SK-N-MC (cell line): ENCODE data around the gene MCEMP1.

ENCODE experiments used
- EZH2 ChIP-seq: fragments of 200-600 bp; sonication (generic); IDR thresholded peaks from one replicate; pipeline ENCODE4 v1.6.1; 2017; ENCODE audit warnings: antibody characterized with exemption
- FOXP2 ChIP-seq: optimal IDR thresholded peaks from 2 replicates; pipeline ENCODE3; 2011; ENCODE audit warnings: mild to moderate bottlenecking, moderate library complexity; ENCODE audit not compliant: insufficient read depth; ENCODE audit errors: extremely low read length, control extremely low read depth
- POLR2AphosphoS5 ChIP-seq: IDR thresholded peaks from 2 replicates; pipeline ENCODE4 v1.6.1; 2012; ENCODE audit warnings: mild to moderate bottlenecking, low read depth, low read length, borderline replicate concordance

DNA sequence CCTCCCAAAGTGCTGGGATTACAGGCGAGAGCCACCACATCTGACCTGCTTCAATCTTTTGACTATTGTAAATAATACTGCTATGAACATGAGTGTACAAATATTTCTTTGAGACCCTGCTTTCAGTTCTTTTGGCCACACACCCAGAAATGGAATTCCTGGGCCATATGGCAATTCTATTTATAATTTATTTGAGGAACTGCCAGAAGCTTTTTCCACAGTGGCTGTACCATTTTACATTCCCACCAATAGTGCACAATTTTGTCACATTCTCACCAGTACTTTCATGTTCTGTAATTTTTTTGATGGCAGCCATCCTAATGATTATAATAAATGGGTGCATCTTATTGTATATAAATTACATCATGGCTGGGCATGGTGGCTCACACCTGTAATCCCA, 38.8 kb downstream of the MCEMP1 start:
- no peak for TF ChIP-seq EZH2
- no peak for TF ChIP-seq POLR2AphosphoS5
- TF ChIP-seq FOXP2, result no peak
